ENCODE data around the gene LRRC55.

DNA sequence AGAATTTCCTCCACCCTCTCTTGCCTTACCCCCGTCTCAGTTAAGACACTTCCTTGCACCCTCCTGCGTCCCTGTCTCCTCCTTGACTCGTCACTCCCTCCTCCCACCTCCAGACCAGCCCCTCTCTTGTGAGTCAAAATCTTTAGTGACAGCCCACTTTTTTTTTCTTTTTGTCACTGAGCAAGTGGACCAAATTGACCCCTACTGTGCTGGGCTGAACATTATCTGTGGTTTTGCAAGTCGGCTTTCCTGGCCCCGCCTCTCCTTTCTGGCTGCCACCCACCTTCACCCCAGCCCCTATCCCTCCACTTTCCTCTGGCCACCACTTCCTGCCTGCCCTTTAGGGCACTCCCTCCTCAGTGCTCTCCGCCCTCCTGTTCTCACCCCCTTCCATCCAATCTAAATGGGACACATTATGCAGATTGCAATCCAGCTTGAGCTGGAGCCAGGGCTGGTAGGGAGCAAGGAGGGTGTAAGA, 55.5 kb downstream of the LRRC55 start, which contains the start of gene APLNR:
- TF ChIP-seq EZH2 (IDR thresholded peaks at IDR 0.05; ENCODE audit: borderline replicate concordance, low read length) (no peak), CTCF (conservative IDR thresholded peaks at IDR 0.05 in 1 of 2, IDR thresholded peaks at IDR 0.05 in 1 of 2; ENCODE audit: extremely low read depth in 1 of 2, insufficient read depth in 1 of 2, low read depth in 1 of 2, low read length in 2 of 2) (no peak)

Data from mammary epithelial cell (primary cell).